HG02870 (cell line): ENCODE results near the gene SLC17A5.
"Not testable (repeated sequence)": the region's sequence is repeated elsewhere in the genome, so short reads cannot be mapped to it uniquely, and the experiment has no call there.

ENCODE experiments used
- ATAC-seq: cut with Tn5 transposase; IDR thresholded peaks from one replicate; pipeline ENCODE4 v1.9.1; 2021; ENCODE audit warnings: mild to moderate bottlenecking, moderate library complexity; ENCODE audit not compliant: unreplicated experiment

SLC17A5 gene

GRCh38 chr6:73653571-73654424 lies at the start of gene SLC17A5:
Gene SLC17A5, minus strand, starts transcription at chr6:73653992. Its CDS starts 106 bp downstream, at chr6:73653886.
- peak; percentile 80 for ATAC-seq

GRCh38 chr6:73703466-73703865 lies 49.7 kb upstream of the SLC17A5 start:
- no peak for ATAC-seq

DNA sequence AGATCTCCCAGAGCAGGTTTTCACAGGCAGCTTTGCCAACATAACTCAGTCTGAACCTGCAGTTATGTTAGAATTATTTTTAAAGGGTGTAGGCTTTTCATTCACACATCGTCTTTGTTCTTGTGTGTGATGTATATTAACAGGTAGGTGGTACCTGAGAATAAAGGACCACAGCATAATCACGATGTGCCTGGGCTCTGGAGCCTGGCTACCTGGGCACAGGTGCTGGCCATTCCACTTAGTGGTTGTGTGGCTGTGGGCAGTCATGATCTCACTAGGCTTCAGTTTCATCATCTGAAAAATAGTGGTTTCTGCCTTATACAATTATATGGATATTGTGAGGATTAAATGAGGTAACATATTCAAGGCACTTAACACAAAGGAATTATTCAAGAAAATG lies 48.7 kb upstream of the SLC17A5 start:
- ATAC-seq = no peak

DNA sequence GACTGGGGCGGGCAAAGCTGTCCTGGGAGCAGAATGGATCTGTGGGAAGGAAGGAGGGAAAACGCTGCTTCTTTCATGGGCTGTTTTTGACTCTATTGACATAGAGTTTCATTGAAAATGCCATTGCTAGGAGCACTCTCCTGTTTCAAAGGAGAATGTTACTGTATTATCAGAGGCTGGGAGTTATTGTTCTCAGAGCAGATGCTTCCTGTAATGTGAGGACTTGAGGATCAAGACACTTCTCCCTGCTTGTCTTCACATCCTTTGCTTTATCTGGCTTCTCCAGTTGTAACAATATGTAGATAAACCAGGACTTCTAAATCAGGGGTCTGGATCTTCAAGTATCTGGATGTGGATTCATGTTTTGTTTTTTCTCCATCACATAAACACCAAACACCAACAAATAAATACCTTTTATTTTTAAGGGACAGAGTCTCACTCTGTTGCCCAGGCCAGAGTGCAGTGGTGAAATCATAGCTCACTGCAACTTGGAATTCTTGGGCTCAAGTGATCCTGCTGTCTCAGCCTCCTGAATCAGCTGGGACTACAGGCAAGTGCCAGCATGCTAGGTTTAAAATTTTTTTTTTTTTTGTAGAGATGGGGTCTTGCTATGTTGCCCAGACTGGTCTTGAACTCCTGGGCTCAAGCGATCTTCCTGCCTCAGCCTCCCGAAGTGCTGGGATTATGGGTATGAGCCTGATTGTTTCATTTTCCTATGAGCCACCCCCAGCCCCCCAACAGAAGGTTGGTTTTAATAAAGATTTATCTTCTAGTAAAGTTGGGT lies 46.1 kb upstream of the SLC17A5 start:
- ATAC-seq = no peak

DNA sequence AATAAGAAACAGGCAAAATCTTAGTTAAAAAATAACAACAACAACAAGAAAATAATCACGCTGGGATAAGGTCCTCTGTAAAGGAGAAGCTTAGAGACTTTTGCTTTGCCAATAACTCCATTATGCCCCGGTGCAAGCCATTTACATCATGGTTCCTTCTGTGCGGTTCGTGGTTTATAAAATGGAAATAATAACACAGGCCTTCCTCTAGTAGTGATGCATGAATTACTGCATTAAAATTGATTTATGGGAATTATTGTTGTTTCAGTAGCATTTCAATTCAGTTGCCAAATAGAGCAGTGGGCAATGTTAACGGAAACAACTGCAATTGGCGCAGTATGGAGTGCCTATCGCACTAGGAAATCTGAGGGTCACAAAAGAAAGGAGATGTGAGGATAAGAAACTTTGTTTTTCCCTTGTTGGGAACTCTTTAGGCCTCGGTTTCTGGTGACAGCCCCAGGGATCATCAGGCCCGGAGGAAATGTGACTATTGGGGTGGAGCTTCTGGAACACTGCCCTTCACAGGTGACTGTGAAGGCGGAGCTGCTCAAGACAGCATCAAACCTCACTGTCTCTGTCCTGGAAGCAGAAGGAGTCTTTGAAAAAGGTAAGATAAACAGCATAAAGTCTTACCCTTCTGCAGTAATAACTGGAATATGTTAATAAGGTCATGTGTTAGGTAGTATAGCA lies 43.3 kb upstream of the SLC17A5 start:
- no peak for ATAC-seq

GRCh38 chr6:73695619-73696421 lies 42.0 kb upstream of the SLC17A5 start, which contains the start of gene CD109:
Gene CD109, plus strand, starts transcription at chr6:73696203. Its CDS starts 13 bp downstream, at chr6:73696216.
- peak; percentile 53 for ATAC-seq

DNA sequence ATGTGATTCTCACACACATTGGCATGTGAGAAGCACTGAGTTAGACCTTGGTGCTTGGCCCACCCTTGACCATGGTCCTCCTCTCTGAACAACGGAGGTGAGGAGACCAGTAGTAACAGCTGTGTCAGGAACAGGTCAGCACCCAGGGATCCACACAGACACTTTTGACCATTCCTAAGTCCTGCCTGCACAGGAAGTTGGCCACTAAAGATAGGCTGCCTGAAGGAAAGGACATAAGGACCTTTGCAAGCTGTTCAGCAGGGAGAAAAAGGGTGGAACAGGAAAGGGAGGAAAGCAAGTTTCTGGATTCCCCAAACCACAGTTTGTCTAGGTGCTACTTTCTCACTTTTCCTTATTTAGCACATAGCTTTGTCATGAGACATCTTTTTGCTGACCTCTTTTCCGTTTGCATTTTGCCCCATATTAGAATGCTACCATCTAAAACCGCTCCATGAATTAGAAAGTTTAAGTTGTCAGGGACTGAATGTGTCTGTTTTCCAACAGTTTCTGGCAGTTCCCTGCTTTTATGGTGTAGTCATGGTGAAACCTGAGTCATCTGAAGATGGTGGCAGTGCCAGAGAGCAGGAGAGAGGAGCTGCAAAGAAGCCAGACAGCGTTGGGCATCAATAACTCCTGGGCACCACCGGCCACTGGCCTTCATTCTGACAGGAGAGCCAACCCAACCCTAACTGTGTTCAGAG lies 41.1 kb upstream of the SLC17A5 start:
- no peak for ATAC-seq

- no peak for ATAC-seq
Observed at GRCh38 chr6:73691512-73691911, 37.7 kb upstream of the SLC17A5 start.

DNA sequence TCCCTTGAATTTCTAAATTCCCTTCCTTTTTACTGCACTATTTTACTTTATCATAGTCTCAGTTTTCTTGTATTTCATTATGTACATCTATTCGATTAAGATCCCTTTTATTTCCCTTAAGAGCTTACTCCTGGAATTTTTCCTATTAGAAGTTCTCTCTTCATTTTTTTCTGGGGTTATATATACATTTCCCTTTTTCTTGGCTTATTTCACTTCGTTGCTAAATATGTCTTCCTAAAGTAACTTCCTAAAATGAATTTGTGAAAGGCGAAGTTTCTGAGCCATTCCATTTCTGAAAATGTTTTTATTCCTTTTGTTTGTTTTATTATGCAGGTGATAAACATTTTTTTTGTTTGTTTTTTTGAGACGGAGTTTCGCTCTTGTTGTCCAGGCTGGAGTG lies 36.3 kb upstream of the SLC17A5 start:
- ATAC-seq = no peak

- ATAC-seq = no peak
Observed at GRCh38 chr6:73688351-73688750, 34.6 kb upstream of the SLC17A5 start.

DNA sequence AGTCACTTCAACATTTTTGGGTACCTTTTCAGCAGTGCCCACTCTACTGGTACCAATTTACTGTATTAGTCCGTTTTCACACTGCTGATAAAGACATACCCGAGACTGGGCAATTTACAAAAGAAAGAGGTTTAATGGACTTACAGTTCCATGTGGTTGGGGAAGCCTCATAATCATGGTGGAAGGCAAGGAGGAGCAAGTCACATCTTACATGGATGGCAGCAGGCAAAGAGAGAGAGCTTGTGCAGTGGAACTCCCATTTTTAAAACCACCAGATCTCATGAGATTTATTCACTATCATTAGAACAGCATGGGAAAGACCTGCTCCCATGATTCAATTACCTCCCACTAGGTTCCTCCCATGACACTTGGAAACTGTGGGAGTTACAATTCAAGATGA lies 29.8 kb upstream of the SLC17A5 start:
- not testable (repeated sequence) for ATAC-seq

DNA sequence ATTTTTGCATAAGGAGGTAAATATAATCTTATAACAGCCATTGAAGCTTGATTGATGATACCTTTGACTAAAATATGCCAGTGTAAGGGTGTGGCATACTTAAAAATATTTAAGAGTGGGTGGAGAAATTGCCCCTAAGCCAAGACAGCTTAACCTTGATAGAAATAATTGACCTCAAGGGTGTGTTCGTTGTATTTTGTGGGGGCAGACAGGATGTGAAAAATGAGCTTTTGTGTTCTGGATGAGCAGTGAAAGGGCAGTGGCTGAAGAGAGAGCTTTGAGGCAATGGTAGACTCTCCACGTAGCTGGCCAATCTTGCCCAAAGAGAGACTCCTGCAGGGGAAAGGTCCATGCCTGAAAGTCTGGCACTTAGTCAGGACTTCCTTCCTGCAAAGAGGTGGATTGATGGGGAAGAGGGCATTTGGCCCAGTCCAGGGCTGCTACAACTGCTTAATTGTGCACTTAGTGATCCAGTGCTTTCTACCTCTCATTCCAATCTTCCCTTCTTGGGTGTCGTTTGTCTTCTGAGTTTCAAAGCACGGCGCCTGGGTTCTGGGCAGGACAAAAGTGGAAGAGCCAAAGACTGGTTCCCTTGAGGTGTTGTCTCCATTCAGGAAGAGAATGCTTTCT lies 26.6 kb upstream of the SLC17A5 start:
- no peak for ATAC-seq

GRCh38 chr6:73679846-73680245 lies 26.1 kb upstream of the SLC17A5 start:
- ATAC-seq = not testable (repeated sequence)

- no peak for ATAC-seq
Observed at GRCh38 chr6:73679009-73679408, 25.2 kb upstream of the SLC17A5 start.

DNA sequence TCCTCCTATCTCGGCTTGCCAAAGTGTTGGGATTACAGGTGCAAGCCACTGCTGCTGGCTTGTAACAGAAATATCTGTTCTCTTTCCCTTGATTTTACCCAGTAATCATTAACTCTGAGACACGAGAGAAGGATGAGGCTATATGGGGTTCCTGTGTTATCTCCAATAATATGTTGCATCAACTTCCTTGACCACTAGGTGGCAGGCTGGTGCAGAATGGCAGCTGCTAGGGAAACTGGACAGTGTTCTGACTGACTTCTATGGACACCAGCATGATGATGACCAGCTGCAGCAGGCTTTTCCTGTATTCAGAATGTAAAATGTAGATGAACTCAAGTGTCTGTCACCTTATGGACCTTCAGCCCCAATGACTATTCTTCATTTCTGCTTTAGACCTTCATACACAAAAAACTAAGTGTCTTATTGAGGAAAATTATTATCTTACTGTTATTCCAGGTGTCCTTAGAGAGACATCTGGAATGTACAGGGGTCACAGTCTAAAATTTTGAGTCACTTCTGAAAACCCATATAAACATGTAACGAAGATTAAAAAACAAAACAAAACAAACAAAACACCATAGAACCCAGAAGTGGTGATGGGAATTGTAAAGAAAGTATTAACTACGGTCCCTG lies 21.8 kb upstream of the SLC17A5 start:
- ATAC-seq = peak; percentile 93

DNA sequence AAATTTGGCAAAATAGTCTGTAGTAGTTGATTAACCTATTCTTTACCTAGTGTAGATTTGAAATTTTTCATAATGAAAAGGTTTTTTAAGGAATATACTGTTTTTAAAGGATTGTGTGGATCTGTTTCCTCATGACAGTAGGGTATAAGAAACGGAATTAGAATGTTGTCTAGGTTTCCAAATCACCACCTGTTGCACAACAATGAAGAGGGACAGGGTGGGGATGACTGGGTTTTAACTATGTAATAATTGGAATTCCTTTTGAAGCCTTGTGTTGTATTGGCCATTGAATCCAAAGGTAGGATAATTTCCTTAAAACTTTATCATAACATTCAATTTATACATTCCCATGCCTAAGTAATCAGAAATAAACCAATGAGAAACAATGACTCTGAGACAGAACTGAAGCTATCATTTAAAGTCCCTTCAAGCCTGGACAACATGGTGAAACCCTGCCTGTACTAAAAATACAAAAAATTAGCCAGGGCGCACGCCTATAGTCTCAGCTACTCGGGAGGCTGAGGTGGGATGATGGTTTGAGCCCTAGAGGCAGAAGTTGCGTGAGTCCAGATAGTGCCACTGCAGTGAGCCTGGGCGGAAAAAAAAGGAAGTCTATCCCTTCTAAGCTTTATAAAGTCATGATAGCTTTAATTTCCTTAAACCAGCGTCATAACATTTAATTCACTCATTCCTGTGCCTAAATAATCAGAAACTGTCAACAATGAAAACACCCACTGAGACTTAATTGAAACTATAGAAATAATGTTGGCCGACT lies 18.3 kb upstream of the SLC17A5 start:
- ATAC-seq = no peak

- no peak for ATAC-seq
Observed at GRCh38 chr6:73669005-73669404, 15.2 kb upstream of the SLC17A5 start.

DNA sequence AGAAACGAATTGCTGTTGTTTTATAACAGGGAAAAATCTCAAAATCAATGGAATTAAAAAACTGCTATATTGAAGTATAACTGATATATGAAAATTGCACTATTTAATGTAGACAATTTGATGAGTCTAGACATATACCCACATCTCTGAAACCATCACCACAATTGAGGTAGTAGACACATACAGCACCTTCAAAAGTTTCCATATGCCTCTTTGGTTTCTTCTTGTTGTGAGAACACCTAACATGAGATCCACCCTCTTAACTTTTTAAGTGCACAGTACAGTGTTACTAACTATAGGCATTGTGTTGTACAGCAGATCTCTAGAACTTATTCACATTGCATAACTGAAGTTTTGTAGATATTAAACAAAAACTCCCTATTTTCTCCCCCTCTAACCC lies 14.0 kb upstream of the SLC17A5 start:
- peak; percentile 49 for ATAC-seq
